ENCODE results near the gene POP4. TPM values are rescaled to one million over a fixed set of nuclear protein-coding genes. Genes with fewer than 3 reads are reported as not detected.

The POP4 gene
- polyA plus RNA-seq, 1 donor from 2014 or later: 101 TPM

- Histone ChIP-seq H3K4me2 (ENCODE audit: low read length) (no peak overlapping the region), H3K4me3 (ENCODE audit: low read length) (no peak overlapping the region), H3K79me2 (replicated peaks; ENCODE audit: insufficient read depth, low read length) (no peaks in the 10 kb centered on the region), H2AFZ (ENCODE audit: low read depth, low read length) (no peak overlapping the region), H3K27ac (ENCODE audit: low read length) (no peak overlapping the region), H3K9me2 (ENCODE audit: insufficient read depth, low read length) (no peaks in the 10 kb centered on the region), H3K9ac (ENCODE audit: low read length) (no peak overlapping the region), H3F3A (ENCODE audit: insufficient read depth, low read length, poor library complexity, severe bottlenecking) (no peaks in the 10 kb centered on the region), H3K9me3 (ENCODE audit: low read length) (no peaks in the 10 kb centered on the region), H3K36me3 (ENCODE audit: insufficient read depth, low read length) (no peaks in the 10 kb centered on the region), H3K27me3 (ENCODE audit: insufficient read depth, low read depth, low read length) (no peaks in the 10 kb centered on the region), H4K20me1 (ENCODE audit: insufficient read depth) (no peaks in the 10 kb centered on the region)
- TF ChIP-seq EZH2 (IDR thresholded peaks at IDR 0.05; ENCODE audit: borderline replicate concordance, insufficient read depth, low read length, poor library complexity, severe bottlenecking) (no peak), SMC3 (conservative IDR thresholded peaks at IDR 0.05; ENCODE audit: poor library complexity) (no peak), TAF1 (IDR thresholded peaks at IDR 0.05; ENCODE audit: low read depth) (no peak), CTCF (IDR thresholded peaks at IDR 0.05; ENCODE audit: poor library complexity, severe bottlenecking) (no peak), EP300 (conservative IDR thresholded peaks at IDR 0.05; ENCODE audit: poor library complexity, severe bottlenecking) (no peak), RAD21 (conservative IDR thresholded peaks at IDR 0.05) (no peak), POLR2AphosphoS5 (IDR thresholded peaks at IDR 0.05) (no peak), MXI1 (conservative IDR thresholded peaks at IDR 0.05; ENCODE audit: poor library complexity, severe bottlenecking) (no peak)
- TF ChIP-seq, protein P1, sequence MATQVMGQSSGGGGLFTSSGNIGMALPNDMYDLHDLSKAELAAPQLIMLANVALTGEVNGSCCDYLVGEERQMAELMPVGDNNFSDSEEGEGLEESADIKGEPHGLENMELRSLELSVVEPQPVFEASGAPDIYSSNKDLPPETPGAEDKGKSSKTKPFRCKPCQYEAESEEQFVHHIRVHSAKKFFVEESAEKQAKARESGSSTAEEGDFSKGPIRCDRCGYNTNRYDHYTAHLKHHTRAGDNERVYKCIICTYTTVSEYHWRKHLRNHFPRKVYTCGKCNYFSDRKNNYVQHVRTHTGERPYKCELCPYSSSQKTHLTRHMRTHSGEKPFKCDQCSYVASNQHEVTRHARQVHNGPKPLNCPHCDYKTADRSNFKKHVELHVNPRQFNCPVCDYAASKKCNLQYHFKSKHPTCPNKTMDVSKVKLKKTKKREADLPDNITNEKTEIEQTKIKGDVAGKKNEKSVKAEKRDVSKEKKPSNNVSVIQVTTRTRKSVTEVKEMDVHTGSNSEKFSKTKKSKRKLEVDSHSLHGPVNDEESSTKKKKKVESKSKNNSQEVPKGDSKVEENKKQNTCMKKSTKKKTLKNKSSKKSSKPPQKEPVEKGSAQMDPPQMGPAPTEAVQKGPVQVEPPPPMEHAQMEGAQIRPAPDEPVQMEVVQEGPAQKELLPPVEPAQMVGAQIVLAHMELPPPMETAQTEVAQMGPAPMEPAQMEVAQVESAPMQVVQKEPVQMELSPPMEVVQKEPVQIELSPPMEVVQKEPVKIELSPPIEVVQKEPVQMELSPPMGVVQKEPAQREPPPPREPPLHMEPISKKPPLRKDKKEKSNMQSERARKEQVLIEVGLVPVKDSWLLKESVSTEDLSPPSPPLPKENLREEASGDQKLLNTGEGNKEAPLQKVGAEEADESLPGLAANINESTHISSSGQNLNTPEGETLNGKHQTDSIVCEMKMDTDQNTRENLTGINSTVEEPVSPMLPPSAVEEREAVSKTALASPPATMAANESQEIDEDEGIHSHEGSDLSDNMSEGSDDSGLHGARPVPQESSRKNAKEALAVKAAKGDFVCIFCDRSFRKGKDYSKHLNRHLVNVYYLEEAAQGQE (IDR thresholded peaks at IDR 0.05; ENCODE audit: borderline replicate concordance): no peak
Measured at GRCh38 chr19:29628661-29629385, 22.7 kb downstream of the POP4 start.

DNA sequence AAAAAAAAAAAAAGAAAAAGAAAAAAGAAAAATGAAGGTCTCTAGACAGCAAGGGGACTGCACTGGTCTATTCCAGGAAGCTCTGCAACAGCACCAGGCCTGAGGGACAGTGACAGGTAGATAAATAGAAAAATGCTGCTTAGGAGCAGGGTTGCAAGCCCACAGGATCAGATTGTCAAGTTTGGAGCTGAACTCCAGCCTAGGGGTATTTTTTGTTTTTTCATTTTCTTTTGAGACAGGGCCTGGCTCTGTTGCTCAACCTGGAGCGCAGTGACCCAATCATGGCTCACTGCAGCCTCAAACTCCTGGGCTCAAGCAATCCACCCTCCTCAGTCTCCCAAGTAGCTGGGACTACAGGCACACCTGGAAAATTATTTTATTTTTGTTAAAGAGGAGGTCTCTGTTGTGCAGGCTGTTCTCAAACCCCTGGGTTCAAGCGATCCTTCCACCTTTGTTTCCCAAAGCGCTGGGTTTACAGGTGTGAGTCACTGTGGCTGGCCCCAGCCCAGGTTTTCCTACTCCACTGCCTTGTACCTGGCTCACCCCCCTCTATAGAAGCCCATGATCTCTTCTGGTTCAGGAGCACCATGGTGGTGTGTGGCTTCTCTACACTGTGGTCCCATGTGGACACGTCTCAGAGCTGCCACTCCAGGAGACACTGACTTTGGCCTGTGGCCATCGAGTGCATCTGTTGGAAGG, 23.9 kb downstream of the POP4 start:
- no peaks in the 10 kb centered on the region for H3K36me3 ChIP-seq (ENCODE audit: insufficient read depth, low read length)
- no peaks in the 10 kb centered on the region for H3K79me2 ChIP-seq (replicated peaks; ENCODE audit: insufficient read depth, low read length)
- TF ChIP-seq, protein P1 (IDR thresholded peaks at IDR 0.05; ENCODE audit: borderline replicate concordance): no peak
- TF ChIP-seq POLR2AphosphoS5 (IDR thresholded peaks at IDR 0.05) (no peak), MXI1 (conservative IDR thresholded peaks at IDR 0.05; ENCODE audit: poor library complexity, severe bottlenecking) (no peak), TAF1 (IDR thresholded peaks at IDR 0.05; ENCODE audit: low read depth) (no peak), CTCF (IDR thresholded peaks at IDR 0.05; ENCODE audit: poor library complexity, severe bottlenecking) (no peak), RAD21 (conservative IDR thresholded peaks at IDR 0.05) (no peak), EP300 (conservative IDR thresholded peaks at IDR 0.05; ENCODE audit: poor library complexity, severe bottlenecking) (no peak), EZH2 (IDR thresholded peaks at IDR 0.05; ENCODE audit: borderline replicate concordance, insufficient read depth, low read length, poor library complexity, severe bottlenecking) (no peak), SMC3 (conservative IDR thresholded peaks at IDR 0.05; ENCODE audit: poor library complexity) (no peak)
- H3K9ac ChIP-seq (ENCODE audit: low read length): no peak overlapping the region
- no peaks in the 10 kb centered on the region for H4K20me1 ChIP-seq (ENCODE audit: insufficient read depth)
- no peak overlapping the region for H3K4me2 ChIP-seq (ENCODE audit: low read length)
- no peaks in the 10 kb centered on the region for H3K9me2 ChIP-seq (ENCODE audit: insufficient read depth, low read length)
- H3F3A ChIP-seq (ENCODE audit: insufficient read depth, low read length, poor library complexity, severe bottlenecking): no peaks in the 10 kb centered on the region
- no peak overlapping the region for H3K4me3 ChIP-seq (ENCODE audit: low read length)
- H3K27ac ChIP-seq (ENCODE audit: low read length): no peak overlapping the region
- no peaks in the 10 kb centered on the region for H3K27me3 ChIP-seq (ENCODE audit: insufficient read depth, low read depth, low read length)
- no peak overlapping the region for H2AFZ ChIP-seq (ENCODE audit: low read depth, low read length)
- H3K9me3 ChIP-seq (ENCODE audit: low read length): no peaks in the 10 kb centered on the region
